ENCODE results near the gene PLP2.

PLP2 gene

DNA sequence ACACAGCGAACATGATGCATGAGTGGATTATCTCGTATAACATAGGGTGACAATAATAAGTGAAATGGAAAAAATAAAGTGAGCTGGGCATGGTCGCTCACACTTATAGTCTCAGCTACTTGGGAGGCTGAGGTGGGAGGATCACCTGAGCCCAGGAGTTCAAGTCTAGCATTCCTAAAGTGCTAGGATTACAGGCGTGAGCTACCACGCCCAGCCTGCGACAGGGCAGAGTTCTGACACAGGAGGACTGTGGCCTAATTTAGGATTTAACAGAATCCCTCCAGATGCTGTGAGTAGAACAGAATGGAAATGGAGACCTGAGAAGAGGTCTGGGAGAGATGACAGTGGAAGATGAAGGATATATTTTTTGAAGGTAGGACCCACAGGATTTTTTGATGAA is 17.9 kb downstream of the PLP2 start:
- DNase-seq (ENCODE audit: extremely low read depth, low read depth): no peak
- TF ChIP-seq, protein P1, sequence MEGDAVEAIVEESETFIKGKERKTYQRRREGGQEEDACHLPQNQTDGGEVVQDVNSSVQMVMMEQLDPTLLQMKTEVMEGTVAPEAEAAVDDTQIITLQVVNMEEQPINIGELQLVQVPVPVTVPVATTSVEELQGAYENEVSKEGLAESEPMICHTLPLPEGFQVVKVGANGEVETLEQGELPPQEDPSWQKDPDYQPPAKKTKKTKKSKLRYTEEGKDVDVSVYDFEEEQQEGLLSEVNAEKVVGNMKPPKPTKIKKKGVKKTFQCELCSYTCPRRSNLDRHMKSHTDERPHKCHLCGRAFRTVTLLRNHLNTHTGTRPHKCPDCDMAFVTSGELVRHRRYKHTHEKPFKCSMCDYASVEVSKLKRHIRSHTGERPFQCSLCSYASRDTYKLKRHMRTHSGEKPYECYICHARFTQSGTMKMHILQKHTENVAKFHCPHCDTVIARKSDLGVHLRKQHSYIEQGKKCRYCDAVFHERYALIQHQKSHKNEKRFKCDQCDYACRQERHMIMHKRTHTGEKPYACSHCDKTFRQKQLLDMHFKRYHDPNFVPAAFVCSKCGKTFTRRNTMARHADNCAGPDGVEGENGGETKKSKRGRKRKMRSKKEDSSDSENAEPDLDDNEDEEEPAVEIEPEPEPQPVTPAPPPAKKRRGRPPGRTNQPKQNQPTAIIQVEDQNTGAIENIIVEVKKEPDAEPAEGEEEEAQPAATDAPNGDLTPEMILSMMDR (IDR thresholded peaks at IDR 0.05; ENCODE audit: low read depth, low read length): no peak

DNA sequence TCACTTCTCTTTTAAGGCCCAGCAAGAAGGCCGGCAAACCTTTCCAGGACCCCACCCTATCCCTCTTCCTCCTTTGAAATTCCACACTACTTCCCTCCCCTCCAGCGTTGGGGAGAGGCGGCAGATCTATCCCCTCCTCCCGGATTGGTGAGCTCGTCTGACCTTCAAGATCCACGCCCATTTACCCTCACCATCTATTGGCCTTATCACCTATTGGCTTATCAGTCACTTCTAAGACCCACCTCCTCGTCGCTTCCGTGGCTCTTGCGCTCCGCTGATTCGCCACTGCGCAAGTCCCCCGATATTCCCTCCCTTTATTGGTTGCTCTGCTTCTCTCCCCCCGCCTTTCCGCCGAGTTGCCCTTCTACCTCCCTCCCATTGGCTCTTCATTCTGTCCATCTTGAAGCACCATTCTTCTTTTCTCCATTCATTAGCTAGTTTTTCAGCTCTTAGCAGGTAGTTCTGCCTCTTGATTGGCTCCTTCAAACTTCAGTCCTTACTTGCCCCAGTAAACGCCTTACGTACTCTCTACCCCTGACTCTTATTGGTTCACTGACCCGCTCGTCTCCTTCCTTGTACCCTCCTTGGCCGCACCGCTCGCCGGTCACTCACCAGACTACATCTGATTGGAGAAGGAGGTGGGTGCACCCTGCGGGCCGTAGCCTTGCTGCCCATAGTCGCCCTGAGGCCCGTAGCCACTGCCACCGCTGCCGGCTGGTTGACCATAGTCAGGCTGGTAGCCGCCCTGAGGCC is 19.3 kb downstream of the PLP2 start:
- TF ChIP-seq, protein P1 (IDR thresholded peaks at IDR 0.05; ENCODE audit: low read depth, low read length): no peak
- peak; percentile 99 for DNase-seq (ENCODE audit: extremely low read depth, low read depth)

DNA sequence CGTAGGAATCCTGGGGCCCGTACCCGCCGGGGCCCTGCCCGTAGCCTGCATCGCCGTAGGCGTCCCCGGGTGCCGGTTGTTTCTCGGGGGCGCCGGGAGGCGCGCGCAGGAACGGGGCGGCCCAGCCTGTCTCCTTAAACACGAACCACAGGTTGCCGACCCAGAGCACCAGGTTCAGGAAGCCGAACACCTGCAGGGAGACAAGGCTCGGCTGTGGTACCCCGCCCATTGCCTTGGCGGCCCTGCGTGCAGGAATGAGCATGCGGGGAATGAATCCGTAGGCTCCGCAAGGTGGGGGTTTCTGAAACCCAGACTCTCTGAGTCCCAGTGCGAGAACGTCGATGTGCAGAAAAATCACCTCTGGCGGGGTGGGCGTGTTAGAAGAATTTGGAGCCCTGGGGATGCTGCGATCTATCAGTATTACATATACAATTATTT is 19.9 kb downstream of the PLP2 start:
- no peak for DNase-seq (ENCODE audit: extremely low read depth, low read depth)
- TF ChIP-seq, protein P1 (IDR thresholded peaks at IDR 0.05; ENCODE audit: low read depth, low read length): no peak

DNA sequence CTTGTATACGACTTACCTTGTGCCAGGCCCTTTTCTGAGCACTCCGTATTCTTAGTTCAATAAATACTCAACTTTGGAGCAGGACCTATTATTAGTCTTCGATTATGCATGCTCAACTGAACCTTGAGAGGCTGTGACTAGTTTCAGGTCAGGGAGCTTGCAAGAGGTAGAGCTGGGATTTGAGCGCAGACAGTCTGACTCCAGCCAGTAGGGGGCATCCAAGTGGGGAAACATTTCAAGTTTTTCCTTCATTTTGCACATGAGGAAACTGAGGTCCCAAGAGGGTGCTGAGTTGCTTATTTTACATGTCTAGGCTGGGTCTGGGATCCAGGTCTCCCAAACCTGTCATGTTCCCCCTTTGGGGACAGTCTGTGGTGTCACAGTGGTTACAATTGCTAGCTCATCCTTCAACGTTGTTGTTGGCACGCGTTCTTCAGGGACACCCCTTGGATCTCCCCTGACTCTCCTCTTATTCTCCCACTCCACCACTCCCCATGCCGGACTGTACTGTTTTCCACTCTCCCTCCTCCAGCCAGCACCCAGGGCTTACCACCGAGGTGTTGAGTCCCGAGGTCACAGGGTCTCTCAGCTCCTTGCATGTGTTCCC is 21.1 kb downstream of the PLP2 start:
- DNase-seq (ENCODE audit: extremely low read depth, low read depth): no peak

DNA sequence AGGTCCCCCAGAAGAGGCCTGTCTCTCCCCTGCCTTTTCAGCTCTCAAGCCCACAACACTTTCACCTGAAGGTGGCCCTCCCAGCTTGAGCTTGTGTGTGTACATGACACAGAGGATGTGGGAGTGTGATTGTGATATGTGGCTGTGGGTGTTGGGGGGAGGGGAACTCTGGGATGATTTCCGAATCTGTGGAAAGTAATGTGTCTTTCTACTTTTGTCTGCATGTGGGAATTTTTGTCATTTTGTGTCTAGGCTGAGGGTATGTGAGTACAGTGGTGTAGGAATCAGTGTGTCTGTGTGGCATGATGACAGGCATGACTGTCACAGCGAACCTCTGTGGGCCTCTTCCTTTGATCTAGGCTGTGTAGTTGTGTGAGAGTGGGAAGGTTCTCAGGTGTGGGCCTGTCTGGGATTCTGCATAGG is 21.9 kb downstream of the PLP2 start:
- TF ChIP-seq, protein P1 (IDR thresholded peaks at IDR 0.05; ENCODE audit: low read depth, low read length): no peak
- no peak for DNase-seq (ENCODE audit: extremely low read depth, low read depth)

More for the DNA sequence above, 21.1 kb downstream of the PLP2 start:
- TF ChIP-seq, protein P1 (IDR thresholded peaks at IDR 0.05; ENCODE audit: low read depth, low read length): peak; percentile 58

DNA sequence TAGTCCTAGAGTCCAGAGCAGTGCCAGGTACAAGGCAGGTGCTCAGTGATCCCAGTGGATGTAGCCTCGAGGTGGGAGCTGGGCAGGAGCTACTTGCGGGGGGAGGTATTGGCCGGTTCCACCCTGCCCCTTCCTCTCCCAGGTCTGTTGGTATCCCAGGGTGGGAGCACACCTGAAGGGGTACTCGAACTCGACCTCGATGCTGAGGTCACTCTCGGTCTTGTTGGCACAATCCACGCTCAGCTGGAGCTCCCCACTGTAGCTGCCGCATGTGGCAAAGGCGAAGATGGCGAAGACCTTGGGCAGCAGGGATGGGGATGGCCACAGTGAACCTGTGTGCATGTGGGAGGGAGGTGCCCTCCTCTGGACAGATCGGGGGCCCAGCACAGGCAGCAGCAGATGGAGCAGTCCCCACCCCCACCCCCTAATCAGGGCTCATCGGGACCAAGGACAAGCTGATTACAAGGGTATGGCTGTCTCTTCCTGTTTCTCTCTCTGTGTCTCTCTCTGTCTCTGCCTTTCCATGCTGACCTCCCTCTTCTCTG is 25.9 kb downstream of the PLP2 start:
- DNase-seq (ENCODE audit: extremely low read depth, low read depth): no peak
- TF ChIP-seq, protein P1 (IDR thresholded peaks at IDR 0.05; ENCODE audit: low read depth, low read length): no peak
